ENCODE measurements around the gene HOXA10.

Gene HOXA10

GRCh38 chr7:27146491-27147198 is 27.5 kb downstream of the HOXA10 start:
- no peak for DNase-seq (ENCODE audit: low read depth in 3 of 3, low spot score in 1 of 3)

GRCh38 chr7:27145914-27146412 is 28.2 kb downstream of the HOXA10 start:
- no peak for DNase-seq (ENCODE audit: low read depth in 3 of 3, low spot score in 1 of 3)

GRCh38 chr7:27145165-27145913 is 28.8 kb downstream of the HOXA10 start:
- no peak for DNase-seq (ENCODE audit: low read depth in 3 of 3, low spot score in 1 of 3)

GRCh38 chr7:27144781-27145164 is 29.3 kb downstream of the HOXA10 start:
- DNase-seq (ENCODE audit: low read depth in 3 of 3, low spot score in 1 of 3): no peak

- no peak for DNase-seq (ENCODE audit: low read depth in 3 of 3, low spot score in 1 of 3)
Measured at GRCh38 chr7:27143950-27144780, 30.0 kb downstream of the HOXA10 start.

- DNase-seq (ENCODE audit: low read depth in 3 of 3, low spot score in 1 of 3): no peak
Measured at GRCh38 chr7:27143023-27143949, 30.8 kb downstream of the HOXA10 start, which contains the start of gene HOXA5. TSS of gene HOXA5 (minus strand) at chr7:27143681. CDS start at chr7:27143607, 74 bp downstream.

GRCh38 chr7:27142580-27143022 is 31.5 kb downstream of the HOXA10 start:
- no peak for DNase-seq (ENCODE audit: low read depth in 3 of 3, low spot score in 1 of 3)

- DNase-seq (ENCODE audit: low read depth in 3 of 3, low spot score in 1 of 3): no peak
Measured at GRCh38 chr7:27141923-27142579, 32.1 kb downstream of the HOXA10 start.

- no peak for DNase-seq (ENCODE audit: low read depth in 3 of 3, low spot score in 1 of 3)
Measured at GRCh38 chr7:27141137-27141922, 32.8 kb downstream of the HOXA10 start.

- DNase-seq (ENCODE audit: low read depth in 3 of 3, low spot score in 1 of 3): no peak
Measured at GRCh38 chr7:27140126-27140857, 33.8 kb downstream of the HOXA10 start.

- DNase-seq (ENCODE audit: low read depth in 3 of 3, low spot score in 1 of 3): no peak
Measured at GRCh38 chr7:27139334-27140125, 34.6 kb downstream of the HOXA10 start.

GRCh38 chr7:27138985-27139333 is 35.2 kb downstream of the HOXA10 start:
- no peak for DNase-seq (ENCODE audit: low read depth in 3 of 3, low spot score in 1 of 3)

GRCh38 chr7:27138472-27138871 is 35.6 kb downstream of the HOXA10 start:
- DNase-seq (ENCODE audit: low read depth in 3 of 3, low spot score in 1 of 3): no peak

- DNase-seq (ENCODE audit: low read depth in 3 of 3, low spot score in 1 of 3): no peak
Measured at GRCh38 chr7:27137640-27138315, 36.3 kb downstream of the HOXA10 start.

- no peak for DNase-seq (ENCODE audit: low read depth in 3 of 3, low spot score in 1 of 3)
Measured at GRCh38 chr7:27134392-27134791, 39.7 kb downstream of the HOXA10 start.

GRCh38 chr7:27133409-27134231 is 40.5 kb downstream of the HOXA10 start:
- DNase-seq (ENCODE audit: low read depth in 3 of 3, low spot score in 1 of 3): no peak

Measured in stimulated activated CD4-positive, alpha-beta T cell treated with anti-CD3 and anti-CD28 coated beads, TNF-alpha, amount 100 ng/mL, for 1 hour (primary cell).